ENCODE data around the gene PITPNC1. TPM values are rescaled to one million over a fixed set of nuclear protein-coding genes. Genes with fewer than 3 reads are reported as not detected.

Gene PITPNC1
- total RNA-seq, 1 donor from 2014 or later = 23.7 TPM

- H3K9me3 ChIP-seq = no peaks in the 10 kb centered on the region
- no peak overlapping the region for H3K4me3 ChIP-seq
- intact Hi-C loops (cut with DNase I) = no loop called here
- no peak for ATAC-seq
- H3K36me3 ChIP-seq = no peaks in the 10 kb centered on the region
- DNase-seq = no peak
- no peak overlapping the region for H3K27ac ChIP-seq
- no peaks in the 10 kb centered on the region for H3K4me1 ChIP-seq
- no peaks in the 10 kb centered on the region for H3K27me3 ChIP-seq (ENCODE audit: low read depth)
- no peak for TF ChIP-seq CTCF (IDR thresholded peaks at IDR 0.05)
Observed at GRCh38 chr17:67456103-67456502, 79.0 kb downstream of the PITPNC1 start.

GRCh38 chr17:67456889-67457288, 79.8 kb downstream of the PITPNC1 start:
- Histone ChIP-seq H3K4me3 (no peak overlapping the region), H3K9me3 (no peaks in the 10 kb centered on the region), H3K27ac (no peak overlapping the region), H3K4me1 (no peaks in the 10 kb centered on the region), H3K36me3 (no peaks in the 10 kb centered on the region), H3K27me3 (ENCODE audit: low read depth) (no peaks in the 10 kb centered on the region)
- intact Hi-C loops (cut with DNase I) = no loop called here
- DNase-seq = no peak
- TF ChIP-seq CTCF (IDR thresholded peaks at IDR 0.05) = no peak
- ATAC-seq = no peak

GRCh38 chr17:67458203-67458602, 81.1 kb downstream of the PITPNC1 start:
- Histone ChIP-seq H3K4me3 (no peak overlapping the region), H3K36me3 (no peaks in the 10 kb centered on the region), H3K27me3 (ENCODE audit: low read depth) (no peaks in the 10 kb centered on the region), H3K4me1 (peaks cover 6% of the 10 kb centered on the region), H3K27ac (no peak overlapping the region), H3K9me3 (no peaks in the 10 kb centered on the region)
- intact Hi-C loops (cut with DNase I) = no loop called here
- ATAC-seq (no peak), DNase-seq (no peak)
- TF ChIP-seq CTCF (IDR thresholded peaks at IDR 0.05) = no peak

- TF ChIP-seq CTCF (IDR thresholded peaks at IDR 0.05) = no peak
- peaks cover 6% of the 10 kb centered on the region for H3K4me1 ChIP-seq
- H3K36me3 ChIP-seq = no peaks in the 10 kb centered on the region
- H3K27me3 ChIP-seq (ENCODE audit: low read depth) = no peaks in the 10 kb centered on the region
- no peaks in the 10 kb centered on the region for H3K9me3 ChIP-seq
- no peak overlapping the region for H3K27ac ChIP-seq
- no peak overlapping the region for H3K4me3 ChIP-seq
- ATAC-seq = no peak
- intact Hi-C loops (cut with DNase I) = no loop called here
- no peak for DNase-seq
Observed at GRCh38 chr17:67459985-67460384, 82.9 kb downstream of the PITPNC1 start.

- no peaks in the 10 kb centered on the region for H3K9me3 ChIP-seq
- peaks cover 6% of the 10 kb centered on the region for H3K4me1 ChIP-seq
- DNase-seq (no peak), ATAC-seq (no peak)
- no peak overlapping the region for H3K27ac ChIP-seq
- no peak overlapping the region for H3K4me3 ChIP-seq
- H3K27me3 ChIP-seq (ENCODE audit: low read depth) = no peaks in the 10 kb centered on the region
- intact Hi-C loops (cut with DNase I) = no loop called here
- TF ChIP-seq CTCF (IDR thresholded peaks at IDR 0.05) = no peak
- no peaks in the 10 kb centered on the region for H3K36me3 ChIP-seq
Observed at GRCh38 chr17:67461228-67461780, 84.2 kb downstream of the PITPNC1 start.

- DNase-seq (no peak), ATAC-seq (no peak)
- intact Hi-C loops (cut with DNase I) = no loop called here
- no peaks in the 10 kb centered on the region for H3K27me3 ChIP-seq (ENCODE audit: low read depth)
- no peak overlapping the region for H3K27ac ChIP-seq
- no peaks in the 10 kb centered on the region for H3K36me3 ChIP-seq
- H3K4me1 ChIP-seq = peaks cover 6% of the 10 kb centered on the region
- TF ChIP-seq CTCF (IDR thresholded peaks at IDR 0.05) = no peak
- H3K4me3 ChIP-seq = no peak overlapping the region
- no peaks in the 10 kb centered on the region for H3K9me3 ChIP-seq
Observed at GRCh38 chr17:67461876-67462275, 84.8 kb downstream of the PITPNC1 start.
